ENCODE measurements around the gene SPTLC3. TPM values are rescaled to one million over a fixed set of nuclear protein-coding genes. Genes with fewer than 3 reads are reported as not detected.
A peak's percentile ranks its signal among the peaks of the same experiment; 100 is the strongest.

SPTLC3 gene
- total and polyA plus RNA-seq, 2 of the 13 experiments (the other 11 are each of a cell fraction or from before 2014, with no cell fraction given) = 20.5 to 95.6 TPM

- POLR2A ChIA-PET = interaction anchor here (0.9 to 1.7 kb wide), 3 partner anchors 8 to 40 kb away, joined by 4 to 8 read pairs (median 5); partner anchors contain the start of gene SPTLC3
- Histone ChIP-seq H2AFZ (ENCODE audit: low read length) (no peak overlapping the region), H3K27ac (ENCODE audit: extremely low read length, insufficient read depth, low read length) (no peak overlapping the region), H3K36me3 (replicated peaks in 1 of 2; ENCODE audit: control insufficient read depth in 1 of 2, insufficient read depth in 2 of 2, low read length in 2 of 2) (peaks cover 0 to 24% of the 10 kb centered on the region in 2 experiments; a peak in 4 of 5 replicates), H3K9me3 (ENCODE audit: low read length) (peaks cover 16% of the 10 kb centered on the region), H3K9ac (ENCODE audit: insufficient read depth, low read depth, low read length) (no peak overlapping the region), H3K4me2 (ENCODE audit: low read depth, low read length) (no peak overlapping the region), H3K27me3 (ENCODE audit: control insufficient read depth in 1 of 2, insufficient read depth in 2 of 2, low read length in 2 of 2) (no peaks in the 10 kb centered on the region), H4K20me1 (ENCODE audit: insufficient read depth, low read length) (no peaks in the 10 kb centered on the region), H3K4me3 (replicated peaks in 1 of 3; ENCODE audit: insufficient read depth in 1 of 3, low read depth in 2 of 3, low read length in 3 of 3) (no peak overlapping the region), H3K79me2 (ENCODE audit: insufficient read depth, low read length) (peaks cover 5% of the 10 kb centered on the region), H3K4me1 (ENCODE audit: insufficient read depth, low read length) (peaks cover 50% of the 10 kb centered on the region)
- no peak for ATAC-seq
- FAIRE-seq = no peak
- in situ Hi-C loops (cut with HindIII; ENCODE audit: extremely low pct_ligation_motif_present, low pct_unique_long_range_greater_than_20kb) = no loop called here
- no peak for DNase-seq (ENCODE audit: low spot score)
- CTCF ChIA-PET (ENCODE audit: low intra/inter-chr PET ratio, low total read pairs) = no interaction called here
- no TSS peak for BruUV-seq (replicated peaks)
- 100% methylated on average over 1 of the region's 1 CpG for WGBS (ENCODE audit: low lambda C conversion rate)
- intact Hi-C loops (cut with micrococcal nuclease; ENCODE audit: unreplicated experiment) = no loop called here
- TF ChIP-seq HINFP (CRISPR knock-in tag; IDR thresholded peaks at IDR 0.05; ENCODE audit: low read depth) (no peak), ATF4 (CRISPR knock-in tag; IDR thresholded peaks at IDR 0.05) (0 out of 4 replicates have a peak, but pooled peaks of 1 of the 2 experiments have one; percentile 57), CEBPG (CRISPR knock-in tag; IDR thresholded peaks at IDR 0.05) (peak; percentile 33; the same call in 1 of the 2 replicates), ZNF18 (CRISPR knock-in tag; IDR thresholded peaks at IDR 0.05; ENCODE audit: insufficient replicate concordance) (no peak), FLYWCH1 (CRISPR knock-in tag; IDR thresholded peaks at IDR 0.05) (no peak), FOSL2 (CRISPR knock-in tag; IDR thresholded peaks at IDR 0.05) (0 out of 2 replicates have a peak, but pooled peaks have one; percentile 23), RBM39 (IDR thresholded peaks at IDR 0.05; ENCODE audit: low read depth, low read length, poor library complexity, severe bottlenecking) (no peak), MTF2 (CRISPR knock-in tag; IDR thresholded peaks at IDR 0.05; ENCODE audit: borderline replicate concordance) (no peak), KLF9 (CRISPR knock-in tag; IDR thresholded peaks at IDR 0.05; ENCODE audit: low read depth) (no peak), SNAPC5 (CRISPR knock-in tag; IDR thresholded peaks at IDR 0.05; ENCODE audit: borderline replicate concordance) (no peak), ZSCAN25 (CRISPR knock-in tag; IDR thresholded peaks at IDR 0.05) (0 out of 2 replicates have a peak, but pooled peaks have one; percentile 24), ATF7 (IDR thresholded peaks at IDR 0.05) (peak; percentile 45; the same call in 1 of the 2 replicates), ATF7 (CRISPR knock-in tag; IDR thresholded peaks at IDR 0.05) (no peak), ZEB1 (IDR thresholded peaks at IDR 0.05; ENCODE audit: insufficient replicate concordance, low read depth) (no peak), ZNF629 (CRISPR knock-in tag; conservative IDR thresholded peaks at IDR 0.05) (no peak), SRY (CRISPR knock-in tag; IDR thresholded peaks at IDR 0.05) (no peak), ZNF12 (CRISPR knock-in tag; IDR thresholded peaks at IDR 0.05) (no peak), ARNT2 (CRISPR knock-in tag; IDR thresholded peaks at IDR 0.05; ENCODE audit: low read depth) (no peak), HNF1B (CRISPR knock-in tag; IDR thresholded peaks at IDR 0.05) (no peak), SPEN (CRISPR knock-in tag; IDR thresholded peaks at IDR 0.05; ENCODE audit: low read depth) (no peak), SNRNP70 (IDR thresholded peaks at IDR 0.05; ENCODE audit: low read depth, low read length) (no peak)
Measured at GRCh38 chr20:13017235-13017634, 8.5 kb downstream of the SPTLC3 start.
